Activated T-helper 2 cell treated with anti-CD3 and anti-CD28 coated beads, Interferon-gamma antibody, Interleukin-2, Interleukin-4, amounts not matched to agents 10 μg/mL and 5 μg/mL and 100 μg/mL, durations not matched to agents 14 hours and 24 hours and 36 hours (primary cell): ENCODE data around the gene NTPCR. TPM values are rescaled to one million over a fixed set of nuclear protein-coding genes. Genes with fewer than 3 reads are reported as not detected.

Experiments used
- DNase-seq: peaks from one replicate; pipeline ENCODE4 v3.0.0; 2021; ENCODE audit warnings: low spot score
- H3K27ac Mint-ChIP-seq: one replicate; pipeline ENCODE4 v1.8.0; 2021; ENCODE audit warnings: mixed read lengths
- H3K27me3 Mint-ChIP-seq: one replicate; pipeline ENCODE4 v1.8.0; 2021; ENCODE audit warnings: low read depth, mixed read lengths
- H3K36me3 Mint-ChIP-seq: one replicate; pipeline ENCODE4 v1.8.0; 2021; ENCODE audit warnings: low read depth, mixed read lengths
- H3K4me1 Mint-ChIP-seq: one replicate; pipeline ENCODE4 v1.8.0; 2021; ENCODE audit warnings: low read depth, mixed read lengths
- H3K4me3 Mint-ChIP-seq: one replicate; pipeline ENCODE4 v1.8.0; 2021; ENCODE audit warnings: low read depth, mild to moderate bottlenecking, moderate library complexity, mixed read lengths
- H3K9me3 Mint-ChIP-seq: one replicate; pipeline ENCODE4 v1.8.0; 2021; ENCODE audit warnings: mixed read lengths
- intact Hi-C: fragments of 100-400 bp; cut with micrococcal nuclease; formaldehyde crosslinking; loops from one replicate; pipeline ENCODE4 v1.15.1; 2023
- total RNA-seq: library from RNA; stranded (reverse); gene quantifications from 2 replicates; pipeline ENCODE4 v1.2.3, GENCODE V29; 2022

The NTPCR gene, protein sequence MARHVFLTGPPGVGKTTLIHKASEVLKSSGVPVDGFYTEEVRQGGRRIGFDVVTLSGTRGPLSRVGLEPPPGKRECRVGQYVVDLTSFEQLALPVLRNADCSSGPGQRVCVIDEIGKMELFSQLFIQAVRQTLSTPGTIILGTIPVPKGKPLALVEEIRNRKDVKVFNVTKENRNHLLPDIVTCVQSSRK
- total RNA-seq: 34.6 and 38.1 TPM in 2 replicates

DNA sequence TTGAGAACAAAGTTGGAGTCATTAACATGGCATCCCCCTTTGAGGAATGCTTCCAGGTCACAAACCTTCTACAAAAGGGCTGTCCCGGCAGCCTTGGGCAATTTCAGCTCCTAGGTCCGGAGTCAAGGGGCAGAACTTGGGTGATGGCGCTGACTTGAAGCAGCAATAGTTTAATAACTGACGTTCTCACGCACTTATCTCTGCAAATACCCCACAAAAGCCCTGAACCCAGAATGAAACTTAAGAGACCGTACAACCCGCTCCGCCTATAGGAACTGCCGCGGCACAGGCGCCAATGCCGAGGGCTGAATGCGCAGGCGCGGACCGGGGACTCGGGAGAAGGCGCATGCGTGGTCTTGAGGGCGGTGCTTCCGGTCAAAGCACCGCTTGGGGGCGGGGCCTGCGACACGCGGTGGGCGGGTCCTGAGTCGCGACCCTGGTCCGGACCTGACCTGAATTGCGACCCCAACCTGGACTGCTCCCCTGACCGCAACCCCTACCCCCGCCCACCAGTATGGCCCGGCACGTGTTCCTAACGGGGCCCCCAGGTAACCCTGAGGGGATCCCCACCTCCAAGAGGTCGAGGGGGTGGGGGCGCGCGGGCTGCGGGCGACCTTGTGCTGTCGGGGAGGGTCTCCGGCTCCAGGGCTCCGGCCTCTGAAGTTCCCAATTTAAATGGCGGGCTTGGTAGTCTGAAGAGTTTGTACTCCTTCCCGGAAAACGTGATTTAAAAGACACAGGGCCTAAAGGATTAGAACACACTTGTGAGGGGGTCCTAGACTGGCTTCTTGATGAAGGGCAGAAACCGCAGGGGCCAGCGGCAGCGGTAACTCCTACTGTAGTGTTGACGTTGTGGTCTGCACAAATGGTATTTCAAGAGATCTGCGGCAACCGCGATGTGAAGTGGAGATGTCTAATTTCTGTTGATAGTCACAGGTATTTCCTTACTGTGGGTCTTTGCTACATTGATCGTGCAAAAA, at the start of gene NTPCR:
Gene NTPCR, plus strand, starts transcription at position 415 of the 980 bp plus-strand sequence. Its CDS starts 100 bp downstream, at position 515.
- intact Hi-C loops: loop anchor here (1.0 to 5.0 kb wide), 5 partner anchors 26 to 320 kb away; partner anchors contain the start of genes MAP10 and SIPA1L2
- Mint-ChIP-seq H3K27ac (peak within 1 kb of the TSS; percentile 88), H3K27me3 (no peaks in the 10 kb centered on the region), H3K4me1 (peaks cover 37% of the 10 kb centered on the region), H3K4me3 (peak within 1 kb of the TSS; percentile 91), H3K36me3 (peaks cover 16% of the 10 kb centered on the region), H3K9me3 (no peaks in the 10 kb centered on the region)
- DNase-seq: peak; percentile 92

DNA sequence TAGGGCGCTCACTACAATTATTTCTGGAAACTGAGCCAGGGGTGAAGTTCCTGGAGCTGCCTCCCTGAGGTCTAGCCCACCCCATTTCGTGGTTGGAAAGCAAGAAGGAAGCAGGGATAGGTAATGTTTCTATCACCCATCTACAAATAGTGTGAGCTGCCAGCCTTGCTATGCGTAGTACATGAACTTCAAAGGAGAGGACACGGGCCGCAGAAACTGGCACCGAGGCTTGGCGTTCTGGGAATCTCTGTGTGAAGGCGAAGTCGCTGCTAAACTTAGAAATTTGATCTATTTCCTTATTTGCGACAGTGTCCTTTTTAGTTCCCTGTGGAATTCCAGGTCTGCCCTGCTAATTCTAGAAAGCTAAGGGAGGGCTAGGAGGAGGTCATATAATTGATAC, 49.6 kb upstream of the NTPCR start:
- H3K4me1 Mint-ChIP-seq: peaks cover 44% of the 10 kb centered on the region
- H3K9me3 Mint-ChIP-seq: no peaks in the 10 kb centered on the region
- DNase-seq: no peak
- peak overlapping the region; percentile 44 for H3K27ac Mint-ChIP-seq
- H3K27me3 Mint-ChIP-seq: no peaks in the 10 kb centered on the region
- intact Hi-C loops: no loop called here
- no peak overlapping the region for H3K4me3 Mint-ChIP-seq
- no peaks in the 10 kb centered on the region for H3K36me3 Mint-ChIP-seq

DNA sequence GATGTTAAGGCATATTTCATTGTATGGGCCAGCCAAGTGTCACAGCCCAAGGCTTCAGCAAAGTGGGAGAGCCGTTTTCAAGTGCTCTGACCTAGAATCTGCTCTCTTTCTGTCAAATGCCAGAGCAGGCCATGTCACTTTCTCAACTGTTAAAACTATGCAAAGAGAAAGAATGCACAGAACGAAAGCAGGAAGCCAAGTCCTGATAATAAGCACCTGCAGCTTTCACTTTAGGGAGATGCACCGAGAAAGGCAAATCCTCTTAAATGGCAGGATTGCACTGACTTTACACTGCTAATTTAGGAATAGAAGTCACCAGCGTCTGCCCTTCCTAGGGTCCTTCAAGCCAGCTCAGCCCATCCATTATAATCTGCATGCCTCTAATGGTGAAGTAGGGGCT, 49.2 kb upstream of the NTPCR start:
- intact Hi-C loops: no loop called here
- no peak overlapping the region for H3K4me3 Mint-ChIP-seq

DNA sequence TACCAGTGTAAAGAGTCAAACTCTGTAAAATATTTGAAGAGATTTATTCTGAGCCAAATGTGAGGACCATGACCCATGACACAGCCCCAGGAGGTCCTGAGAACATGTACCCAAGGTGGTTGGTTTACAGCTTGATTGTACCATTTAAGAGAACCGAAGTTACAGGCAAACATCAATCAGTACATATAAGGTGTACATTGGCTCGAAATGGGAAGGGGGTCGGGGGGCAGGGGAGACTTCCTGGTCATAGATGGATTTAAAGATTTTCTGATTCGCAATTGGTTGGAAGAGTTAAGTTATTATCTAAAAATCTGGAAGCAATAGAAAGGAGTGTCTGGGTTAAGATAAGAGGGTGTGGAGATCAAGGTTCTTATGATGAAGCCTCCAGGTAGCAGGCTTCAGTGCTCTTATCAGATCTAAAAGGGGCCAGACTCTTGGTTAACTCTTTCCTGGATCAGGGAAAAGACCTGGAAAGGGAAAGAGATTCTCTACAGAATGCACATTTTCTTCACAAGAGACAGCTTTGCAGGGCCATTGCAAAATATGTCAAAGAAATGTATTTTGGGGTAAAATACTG, 47.5 kb upstream of the NTPCR start:
- H3K9me3 Mint-ChIP-seq: no peaks in the 10 kb centered on the region
- no peak for DNase-seq
- no peak overlapping the region for H3K27ac Mint-ChIP-seq
- intact Hi-C loops: no loop called here
- H3K36me3 Mint-ChIP-seq: no peaks in the 10 kb centered on the region
- no peaks in the 10 kb centered on the region for H3K27me3 Mint-ChIP-seq
- peaks cover 56% of the 10 kb centered on the region for H3K4me1 Mint-ChIP-seq
- H3K4me3 Mint-ChIP-seq: no peak overlapping the region

More for the DNA sequence above, 49.2 kb upstream of the NTPCR start:
- no peaks in the 10 kb centered on the region for H3K9me3 Mint-ChIP-seq
- no peaks in the 10 kb centered on the region for H3K36me3 Mint-ChIP-seq
- no peak for DNase-seq
- H3K27me3 Mint-ChIP-seq: no peaks in the 10 kb centered on the region
- peaks cover 48% of the 10 kb centered on the region for H3K4me1 Mint-ChIP-seq
- peak overlapping the region; percentile 44 for H3K27ac Mint-ChIP-seq

DNA sequence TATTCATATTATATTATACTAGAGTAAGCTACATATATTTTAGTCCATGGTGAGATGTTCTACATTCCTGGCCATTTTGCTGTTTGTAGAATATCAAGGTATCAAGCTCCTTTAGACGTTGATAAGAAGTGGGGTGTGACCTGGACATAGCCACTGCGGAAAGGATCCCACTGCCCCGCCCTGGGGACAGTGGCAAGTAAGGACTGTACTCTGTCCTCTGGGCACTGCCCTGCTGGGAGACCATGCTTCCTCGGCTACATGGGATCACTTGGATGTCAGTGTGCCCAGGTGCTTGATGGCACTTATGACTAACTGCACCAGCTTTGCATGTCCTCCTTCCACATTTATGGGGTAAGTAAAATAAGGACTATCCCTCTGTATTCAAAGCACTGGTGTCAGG, 46.3 kb upstream of the NTPCR start:
- intact Hi-C loops: no loop called here
- H3K9me3 Mint-ChIP-seq: no peaks in the 10 kb centered on the region
- DNase-seq: no peak
- no peaks in the 10 kb centered on the region for H3K27me3 Mint-ChIP-seq
- no peak overlapping the region for H3K4me3 Mint-ChIP-seq
- peaks cover 63% of the 10 kb centered on the region for H3K4me1 Mint-ChIP-seq
- H3K36me3 Mint-ChIP-seq: no peaks in the 10 kb centered on the region
- no peak overlapping the region for H3K27ac Mint-ChIP-seq

DNA sequence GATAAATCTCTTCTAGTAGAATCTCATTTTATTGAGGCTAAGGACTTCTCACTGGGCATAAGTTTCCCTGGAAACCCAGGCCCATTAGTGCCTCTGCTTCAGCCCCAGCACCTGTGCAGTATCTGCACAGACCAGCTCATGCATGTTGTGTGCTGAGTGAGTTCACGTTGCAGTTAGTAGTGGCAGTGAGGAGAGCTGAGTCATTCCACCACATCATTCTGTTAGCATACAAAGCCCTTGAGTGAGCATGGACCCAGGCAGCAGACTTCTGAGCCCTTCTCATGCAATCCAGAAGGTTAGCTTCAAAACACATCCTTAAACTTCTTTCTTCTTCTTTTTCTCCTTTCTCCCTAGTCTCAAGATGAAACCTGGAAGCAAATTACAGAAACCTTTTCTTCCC, 45.8 kb upstream of the NTPCR start:
- Mint-ChIP-seq H3K4me3 (no peak overlapping the region), H3K9me3 (no peaks in the 10 kb centered on the region), H3K27ac (no peak overlapping the region), H3K27me3 (no peaks in the 10 kb centered on the region), H3K36me3 (no peaks in the 10 kb centered on the region), H3K4me1 (peaks cover 67% of the 10 kb centered on the region)
- intact Hi-C loops: no loop called here
- DNase-seq: peak; percentile 20

DNA sequence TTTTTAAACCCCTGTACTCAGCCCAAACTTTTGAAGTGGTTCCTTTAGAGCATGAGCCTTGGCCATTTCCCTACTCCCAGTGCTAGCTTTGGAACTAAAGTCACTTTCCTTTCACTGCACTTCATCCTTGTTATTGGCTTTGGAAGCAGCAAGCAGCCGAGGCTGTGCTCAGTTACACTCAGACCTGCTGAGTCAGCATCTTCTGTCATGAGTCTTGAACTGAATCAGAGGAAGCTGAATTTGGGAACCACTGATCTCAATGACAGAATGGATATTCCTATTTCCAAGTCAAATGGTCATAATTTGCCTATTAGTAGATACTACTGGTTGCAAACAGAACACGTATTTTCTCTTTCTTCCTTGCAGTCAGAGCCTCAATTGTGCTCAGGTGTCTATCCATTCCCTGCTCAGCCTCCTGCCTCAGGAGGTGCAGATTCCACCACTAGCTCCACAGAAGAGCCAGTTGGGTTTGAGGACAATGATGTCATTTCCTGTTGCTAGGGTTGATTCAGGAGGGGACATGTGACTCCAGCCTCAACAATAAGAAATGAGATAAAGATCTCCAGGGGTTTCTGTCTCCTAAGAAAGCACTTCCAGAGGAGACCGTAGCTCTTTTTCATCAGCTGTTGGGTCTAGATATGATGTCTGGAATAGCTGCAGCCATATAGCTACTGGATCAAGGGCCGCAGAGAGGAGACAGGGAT, 44.9 kb upstream of the NTPCR start:
- Mint-ChIP-seq H3K27me3 (no peaks in the 10 kb centered on the region), H3K4me3 (no peak overlapping the region), H3K27ac (peak overlapping the region; percentile 64), H3K9me3 (no peaks in the 10 kb centered on the region), H3K36me3 (no peaks in the 10 kb centered on the region), H3K4me1 (peaks cover 74% of the 10 kb centered on the region)
- no peak for DNase-seq
- intact Hi-C loops: no loop called here

DNA sequence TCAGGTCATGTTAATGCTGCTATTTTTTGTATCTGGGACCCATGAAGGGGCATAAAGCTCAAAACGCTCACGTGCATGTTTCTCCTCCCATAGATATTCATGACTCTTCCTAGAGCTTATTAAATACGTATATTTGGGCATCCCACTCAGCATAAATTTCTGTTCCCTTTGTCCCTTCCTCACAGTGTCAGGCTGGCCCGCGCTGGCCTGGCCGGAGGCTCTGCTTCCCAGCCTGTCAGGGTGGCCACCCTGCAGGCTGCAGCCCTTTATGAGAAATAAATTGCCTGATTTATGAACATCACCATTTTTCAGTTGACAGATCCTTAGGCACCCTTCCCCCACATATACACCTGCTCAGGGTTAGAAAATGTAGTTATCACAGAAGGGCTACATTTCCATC, 44.0 kb upstream of the NTPCR start:
- H3K4me1 Mint-ChIP-seq: peaks cover 76% of the 10 kb centered on the region
- intact Hi-C loops: no loop called here

DNA sequence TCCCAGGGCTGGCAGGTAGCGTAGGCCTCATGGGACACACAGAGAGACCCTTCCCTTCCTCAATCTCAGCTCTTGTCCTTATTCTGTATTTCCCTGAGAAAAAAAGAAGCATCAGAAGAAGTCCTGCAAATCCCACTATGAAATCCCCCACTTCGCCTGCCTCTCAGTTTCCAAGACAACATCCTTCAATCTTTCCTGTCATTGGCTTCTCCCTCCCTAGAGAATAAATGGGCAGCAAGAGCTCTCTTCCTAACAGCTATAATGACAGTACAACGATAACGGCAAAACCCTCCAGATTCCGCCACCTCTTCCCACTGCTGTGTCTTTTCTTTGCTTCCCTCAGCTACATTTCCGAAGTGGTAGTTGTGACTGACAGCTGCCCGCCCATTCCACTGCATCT, 41.6 kb upstream of the NTPCR start:
- no peaks in the 10 kb centered on the region for H3K27me3 Mint-ChIP-seq
- H3K4me1 Mint-ChIP-seq: peaks cover 58% of the 10 kb centered on the region
- intact Hi-C loops: no loop called here
- DNase-seq: no peak
- H3K27ac Mint-ChIP-seq: no peak overlapping the region
- no peak overlapping the region for H3K4me3 Mint-ChIP-seq
- no peaks in the 10 kb centered on the region for H3K9me3 Mint-ChIP-seq
- H3K36me3 Mint-ChIP-seq: no peaks in the 10 kb centered on the region

More for the DNA sequence above, 44.0 kb upstream of the NTPCR start:
- Mint-ChIP-seq H3K9me3 (no peaks in the 10 kb centered on the region), H3K27me3 (no peaks in the 10 kb centered on the region), H3K27ac (peak overlapping the region; percentile 8), H3K4me3 (no peak overlapping the region), H3K36me3 (no peaks in the 10 kb centered on the region)
- no peak for DNase-seq

DNA sequence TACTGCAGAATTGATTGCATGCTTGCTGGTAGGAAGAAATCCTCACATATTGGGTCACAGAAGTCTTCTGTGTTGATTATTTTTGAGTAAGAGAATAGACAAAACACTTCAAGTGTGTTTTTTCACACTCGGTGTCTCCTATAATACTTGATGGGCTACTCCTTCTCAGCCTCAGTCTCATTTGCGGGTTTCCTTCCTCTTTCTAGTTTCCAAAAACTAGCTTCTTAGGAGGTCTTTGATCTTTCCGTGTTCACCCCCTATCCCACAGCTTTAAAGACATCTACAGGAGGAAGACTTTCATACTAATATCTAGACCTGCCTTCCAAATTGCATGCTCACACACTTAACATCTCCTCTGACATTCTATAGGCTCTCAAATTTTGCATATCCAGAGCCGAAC, 40.7 kb upstream of the NTPCR start:
- no peaks in the 10 kb centered on the region for H3K27me3 Mint-ChIP-seq
- no peak for DNase-seq
- intact Hi-C loops: loop anchor here (5.0 kb wide), 1 partner anchor 43 kb away; the partner anchor contains the start of gene NTPCR
- no peaks in the 10 kb centered on the region for H3K36me3 Mint-ChIP-seq
- H3K9me3 Mint-ChIP-seq: no peaks in the 10 kb centered on the region
- H3K4me1 Mint-ChIP-seq: peaks cover 53% of the 10 kb centered on the region
- H3K4me3 Mint-ChIP-seq: no peak overlapping the region
- no peak overlapping the region for H3K27ac Mint-ChIP-seq

DNA sequence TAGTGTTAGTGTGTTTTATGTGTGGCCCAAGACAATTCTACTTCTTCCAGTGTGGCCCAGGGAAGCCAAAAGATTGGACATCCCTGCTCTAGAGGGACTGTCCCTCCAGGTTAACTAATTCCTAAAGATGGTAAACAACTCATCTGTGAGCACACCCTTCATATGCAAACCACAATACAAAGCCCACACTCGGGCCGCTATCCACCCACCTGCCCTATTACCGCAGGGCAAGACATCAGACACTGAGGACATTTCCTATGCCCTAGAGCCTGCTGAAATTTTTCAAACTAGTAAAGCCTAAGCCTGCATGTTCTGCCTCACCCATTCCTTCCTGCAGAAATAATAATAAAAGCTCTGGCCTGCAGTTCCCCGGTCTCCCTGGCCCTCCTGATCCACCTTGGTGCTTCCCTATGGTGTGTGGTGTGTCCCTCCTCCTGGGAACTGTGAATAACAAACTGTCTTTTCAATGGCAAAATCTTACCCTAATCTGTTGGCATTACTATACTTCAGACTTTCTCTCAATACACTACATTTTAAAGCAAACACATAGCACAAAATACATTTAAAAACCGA, 39.3 kb upstream of the NTPCR start:
- Mint-ChIP-seq H3K4me1 (peaks cover 47% of the 10 kb centered on the region), H3K27ac (peak overlapping the region; percentile 0), H3K36me3 (no peaks in the 10 kb centered on the region), H3K27me3 (no peaks in the 10 kb centered on the region), H3K9me3 (no peaks in the 10 kb centered on the region), H3K4me3 (no peak overlapping the region)
- DNase-seq: no peak
- intact Hi-C loops: loop anchor here (5.0 kb wide), 1 partner anchor 41 kb away; the partner anchor contains the start of gene NTPCR
